Upper lobe of right lung (tissue), 1 donor: ENCODE measurements around the gene COL15A1. TPM values are rescaled to one million over a fixed set of nuclear protein-coding genes. Genes with fewer than 3 reads are reported as not detected.

Source experiments
- ATAC-seq: fragments of 200-7000 bp; cut with Tn5 transposase; one replicate; pipeline ENCODE4 v1.9.1; 2020; ENCODE audit warnings: mild to moderate bottlenecking, moderate library complexity
- DNase-seq: peaks from one replicate; pipeline ENCODE4 v3.0.0-alpha.2; 2020
- H3K27ac ChIP-seq: fragments of 200-600 bp; one replicate; pipeline ENCODE4 v1.8.0; 2022
- H3K27me3 ChIP-seq: fragments of 200-600 bp; one replicate; pipeline ENCODE4 v1.8.0; 2022; ENCODE audit warnings: mild to moderate bottlenecking
- H3K36me3 ChIP-seq: fragments of 200-600 bp; one replicate; pipeline ENCODE4 v1.8.0; 2022
- H3K4me1 ChIP-seq: fragments of 200-600 bp; one replicate; pipeline ENCODE4 v1.8.0; 2022
- H3K4me3 ChIP-seq: fragments of 200-600 bp; one replicate; pipeline ENCODE4 v1.8.0; 2022; ENCODE audit warnings: mild to moderate bottlenecking
- H3K9me3 ChIP-seq: fragments of 200-600 bp; one replicate; pipeline ENCODE4 v1.8.0; 2022
- CTCF ChIP-seq: fragments of 200-600 bp; IDR thresholded peaks from one replicate; pipeline ENCODE4 v1.8.0; 2022; ENCODE audit warnings: antibody characterized with exemption
- intact Hi-C: fragments of 100-400 bp; cut with DNase I; formaldehyde crosslinking; loops from one replicate; pipeline ENCODE4 v1.11.0; 2022
- total RNA-seq: library from RNA; stranded (reverse); fragmentation: NEBNext Ultra II Directional; extraction: Animal tissue kit (Norgen Biotek cat#: 25700); gene quantifications from one replicate; pipeline ENCODE4 v1.2.1, GENCODE V29; 2021
- donor health status: DM: no; HTN: yes; CAD: no; lungs with severe emphysema.

COL15A1 gene
- total RNA-seq, 1 donor from 2014 or later: 8.0 TPM

GRCh38 chr9:99060621-99061020 is 116.9 kb downstream of the COL15A1 start:
- no peaks in the 10 kb centered on the region for H3K9me3 ChIP-seq
- ATAC-seq (no peak), DNase-seq (no peak)
- intact Hi-C loops: no loop called here
- no peaks in the 10 kb centered on the region for H3K36me3 ChIP-seq
- no peak overlapping the region for H3K4me3 ChIP-seq
- no peak for TF ChIP-seq CTCF
- no peaks in the 10 kb centered on the region for H3K27me3 ChIP-seq
- H3K4me1 ChIP-seq: peaks cover 23% of the 10 kb centered on the region
- H3K27ac ChIP-seq: no peak overlapping the region

- Histone ChIP-seq H3K4me1 (peaks cover 21% of the 10 kb centered on the region), H3K4me3 (no peak overlapping the region), H3K9me3 (no peaks in the 10 kb centered on the region), H3K27me3 (no peaks in the 10 kb centered on the region), H3K27ac (no peak overlapping the region), H3K36me3 (no peaks in the 10 kb centered on the region)
- intact Hi-C loops: no loop called here
- DNase-seq (no peak), ATAC-seq (no peak)
- no peak for TF ChIP-seq CTCF
Measured at GRCh38 chr9:99062549-99062948, 118.8 kb downstream of the COL15A1 start.

DNA sequence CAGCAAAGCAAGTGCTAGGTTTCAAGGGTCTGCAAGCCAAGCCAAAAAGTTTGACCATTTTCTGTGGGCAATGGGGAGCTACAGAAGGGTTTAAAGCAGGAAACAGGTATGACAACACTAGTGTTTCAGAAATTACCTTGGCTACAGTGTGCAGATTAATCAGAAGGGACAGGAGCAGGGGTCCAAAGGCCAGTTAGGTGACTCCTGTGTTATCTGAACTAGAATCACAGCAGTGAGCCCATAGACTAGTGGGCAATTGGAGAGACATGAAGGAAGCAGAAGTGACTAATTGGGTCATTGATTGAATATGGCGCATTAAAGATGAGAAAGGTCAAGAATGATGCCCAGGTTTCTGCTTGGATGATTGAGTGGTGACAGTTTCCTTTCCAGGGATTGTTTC is 119.8 kb downstream of the COL15A1 start:
- H3K27me3 ChIP-seq: no peaks in the 10 kb centered on the region
- intact Hi-C loops: no loop called here
- TF ChIP-seq CTCF: no peak
- ATAC-seq: no peak
- no peak for DNase-seq
- no peak overlapping the region for H3K27ac ChIP-seq
- no peaks in the 10 kb centered on the region for H3K36me3 ChIP-seq
- H3K9me3 ChIP-seq: no peaks in the 10 kb centered on the region
- H3K4me3 ChIP-seq: no peak overlapping the region
- peaks cover 14% of the 10 kb centered on the region for H3K4me1 ChIP-seq

DNA sequence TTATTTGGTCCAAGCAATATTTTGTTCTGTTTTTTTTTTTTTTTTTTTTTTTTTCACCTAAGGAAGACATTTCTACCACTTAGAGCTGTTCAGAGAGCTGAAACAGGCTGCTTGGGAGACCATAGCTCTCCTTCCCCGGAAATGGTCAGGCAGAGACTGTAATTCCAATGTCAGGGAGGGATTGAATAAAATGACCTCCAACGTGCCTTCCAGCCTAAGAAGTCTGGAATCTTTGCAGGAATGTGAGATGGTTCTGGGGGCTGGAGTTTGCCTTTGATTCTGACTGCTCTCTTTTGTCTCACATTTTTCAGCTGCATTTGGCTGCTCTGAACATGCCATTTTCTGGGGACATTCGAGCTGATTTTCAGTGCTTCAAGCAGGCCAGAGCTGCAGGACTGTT is 122.9 kb downstream of the COL15A1 start:
- H3K4me1 ChIP-seq: peaks cover 9% of the 10 kb centered on the region
- H3K27me3 ChIP-seq: no peaks in the 10 kb centered on the region
- no peak for TF ChIP-seq CTCF
- intact Hi-C loops: no loop called here
- H3K27ac ChIP-seq: no peak overlapping the region
- H3K9me3 ChIP-seq: no peaks in the 10 kb centered on the region
- H3K36me3 ChIP-seq: no peaks in the 10 kb centered on the region
- DNase-seq: no peak
- no peak for ATAC-seq
- no peak overlapping the region for H3K4me3 ChIP-seq

GRCh38 chr9:99069075-99069474 is 125.4 kb downstream of the COL15A1 start:
- intact Hi-C loops: no loop called here
- no peaks in the 10 kb centered on the region for H3K36me3 ChIP-seq
- H3K27ac ChIP-seq: peak overlapping the region; percentile 5

More at GRCh38 chr9:99069075-99069474, 125.4 kb downstream of the COL15A1 start:
- no peak for DNase-seq
- H3K4me3 ChIP-seq: no peak overlapping the region
- H3K27me3 ChIP-seq: no peaks in the 10 kb centered on the region
- TF ChIP-seq CTCF: no peak
- ATAC-seq: no peak
- H3K9me3 ChIP-seq: no peaks in the 10 kb centered on the region
- peaks cover 9% of the 10 kb centered on the region for H3K4me1 ChIP-seq
